HepG2 (cell line): ENCODE results near the gene ADAM29. TPM values are rescaled to one million over a fixed set of nuclear protein-coding genes. Genes with fewer than 3 reads are reported as not detected.

ENCODE experiments used
- ATAC-seq: fragments of 200-7000 bp; cut with Tn5 transposase; 3 replicates; pipeline ENCODE4 v1.9.1; 2020; ENCODE audit warnings: mild to moderate bottlenecking, moderate library complexity
- BruUV-seq: library from RNA; stranded (reverse); fragments of 400-500 nt; replicated peaks from 2 replicates; lab custom pipeline; 2021; lab: Mats Ljungman, UMichigan
- CTCF ChIA-PET: fragments of 300-600 bp; formaldehyde crosslinking; extraction: SDS; loops from one replicate; lab custom pipeline; 2021; ENCODE audit warnings: low total read pairs, inconsistent platforms, low intra/inter-chr PET ratio; lab: Yijun Ruan, JAX
- POLR2A ChIA-PET: fragments of 350-600 bp; sonication (Branson Sonifier 250); formaldehyde crosslinking; loops from one replicate; lab custom pipeline; 2020; ENCODE audit warnings: antibody characterized with exemption, inconsistent platforms; lab: Yijun Ruan, JAX
- DNase-seq: peaks from one replicate; pipeline ENCODE4 v3.0.0-alpha.2; 2015; ENCODE audit warnings: low spot score
- FAIRE-seq: peaks from 3 replicates; lab custom pipeline; 2011; peaks lifted over from hg19 to GRCh38; lab: Jason Lieb, UNC
- H2AFZ ChIP-seq: one replicate; pipeline ENCODE4 v1.6.1; 2011; ENCODE audit warnings: low read length, inconsistent platforms
- H3K27ac ChIP-seq: fragments of 300-600 bp; 3 replicates; pipeline ENCODE4 v1.8.0; 2011; ENCODE audit warnings: mixed run types, mild to moderate bottlenecking, mixed read lengths, low read length, inconsistent platforms; ENCODE audit not compliant: insufficient read depth; ENCODE audit errors: extremely low read length
- H3K27me3 ChIP-seq, 2 experiments: fragments of 200-600 bp in 1 of 2; 2 replicates in 1 of 2; 3 replicates in 1 of 2; pipeline versions ENCODE4 v1.6.0 to v1.8.0; 2011; ENCODE audit warnings: low read length in 2 of 2, mild to moderate bottlenecking in 2 of 2, moderate library complexity in 2 of 2, inconsistent platforms in 1 of 2; ENCODE audit not compliant: insufficient read depth in 2 of 2, control insufficient read depth in 1 of 2
- H3K36me3 ChIP-seq, 2 experiments: fragments of 200-600 bp in 1 of 2; replicated peaks in 1 of 2; 2 replicates in 1 of 2; 3 replicates in 1 of 2; pipeline versions ENCODE4 v1.5.1 to v1.8.0; 2011; ENCODE audit warnings: low read length in 2 of 2, inconsistent platforms in 1 of 2; ENCODE audit not compliant: insufficient read depth in 2 of 2, control insufficient read depth in 1 of 2
- H3K4me1 ChIP-seq: 2 replicates; pipeline ENCODE4 v1.5.1; 2012; ENCODE audit warnings: low read length, inconsistent platforms; ENCODE audit not compliant: insufficient read depth
- H3K4me2 ChIP-seq: 2 replicates; pipeline ENCODE4 v1.6.0; 2011; ENCODE audit warnings: low read depth, low read length, inconsistent platforms
- H3K4me3 ChIP-seq, 3 experiments: fragments of 200-600 bp in 1 of 3; sonication (generic), shearing (Covaris generic) in 1 of 3; replicated peaks in 1 of 3; 2 replicates each; pipeline ENCODE4 v1.5.1; 2011 to 2016; ENCODE audit warnings: low read length in 3 of 3, inconsistent platforms in 2 of 3, low read depth in 2 of 3, mild to moderate bottlenecking in 2 of 3, control low read depth in 1 of 3, mixed read lengths in 1 of 3; ENCODE audit not compliant: insufficient read depth in 1 of 3
- H3K79me2 ChIP-seq: one replicate; pipeline ENCODE4 v1.6.1; 2011; ENCODE audit warnings: low read length, inconsistent platforms; ENCODE audit not compliant: insufficient read depth
- H3K9ac ChIP-seq: 2 replicates; pipeline ENCODE4 v1.6.0; 2011; ENCODE audit warnings: mild to moderate bottlenecking, low read depth, low read length, inconsistent platforms; ENCODE audit not compliant: insufficient read depth
- H3K9me3 ChIP-seq: 2 replicates; pipeline ENCODE4 v1.5.1; 2012; ENCODE audit warnings: mild to moderate bottlenecking, low read length
- H4K20me1 ChIP-seq: 2 replicates; pipeline ENCODE4 v1.6.0; 2011; ENCODE audit warnings: inconsistent platforms, mild to moderate bottlenecking, low read length, moderate library complexity; ENCODE audit not compliant: insufficient read depth
- ELF4 ChIP-seq: sonication (generic); formaldehyde crosslinking; IDR thresholded peaks from 2 replicates; pipeline ENCODE4 v1.5.0; 2020; ENCODE audit warnings: missing genetic modification reagents, mild to moderate bottlenecking, moderate library complexity, borderline replicate concordance
- ELK4 ChIP-seq: sonication (generic); formaldehyde crosslinking; IDR thresholded peaks from 2 replicates; pipeline ENCODE4 v1.9.0; 2021; ENCODE audit warnings: missing genetic modification reagents, borderline replicate concordance
- HNF1B ChIP-seq: sonication (generic); formaldehyde crosslinking; IDR thresholded peaks from 2 replicates; pipeline ENCODE4 v1.5.1; 2020; ENCODE audit warnings: mild to moderate bottlenecking, moderate library complexity, missing genetic modification reagents
- IRF9 ChIP-seq: sonication (generic); formaldehyde crosslinking; IDR thresholded peaks from 2 replicates; pipeline ENCODE4 v1.8.0; 2022; ENCODE audit warnings: missing genetic modification reagents, mild to moderate bottlenecking, borderline replicate concordance
- PATZ1 ChIP-seq: sonication (generic); formaldehyde crosslinking; IDR thresholded peaks from 2 replicates; pipeline ENCODE4 v1.4.0; 2020; ENCODE audit warnings: missing genetic modification reagents
- TARDBP ChIP-seq: sonication (generic); formaldehyde crosslinking; IDR thresholded peaks from 2 replicates; pipeline ENCODE4 v1.8.0; 2022; ENCODE audit warnings: mild to moderate bottlenecking, missing genetic modification reagents
- TFDP1 ChIP-seq: IDR thresholded peaks from 2 replicates; pipeline ENCODE4 v1.6.1; 2016; ENCODE audit warnings: missing compliant biosample characterization, missing genetic modification reagents, borderline replicate concordance
- XBP1 ChIP-seq: sonication (generic); formaldehyde crosslinking; IDR thresholded peaks from 2 replicates; pipeline ENCODE4 v1.5.0; 2020; ENCODE audit warnings: missing genetic modification reagents
- ZNF83 ChIP-seq: sonication (generic); formaldehyde crosslinking; IDR thresholded peaks from 2 replicates; pipeline ENCODE4 v1.4.0; 2020; ENCODE audit warnings: missing genetic modification reagents, mild to moderate bottlenecking, borderline replicate concordance
- whole genome bisulfite sequencing: methylation state at CpG from one replicate; pipeline ENCODE4 v1.1.6; 2017; ENCODE audit warnings: low lambda C conversion rate; 5-methylcytosine and 5-hydroxymethylcytosine counted together
- in situ Hi-C: cut with HindIII; loops from 2 replicates; pipeline ENCODE4 v1.10.0; 2017; ENCODE audit warnings: low pct_unique_long_range_greater_than_20kb; ENCODE audit not compliant: extremely low pct_ligation_motif_present
- intact Hi-C: fragments of 100-400 bp; cut with micrococcal nuclease; formaldehyde crosslinking; loops from one replicate; pipeline ENCODE4 v1.10.0; 2022; ENCODE audit not compliant: unreplicated experiment
- polyA plus RNA-seq, 8 experiments: library from polyadenylated mRNA; depleted of rRNA in 3 of 8; stranded (reverse) in 7 of 8; unstranded in 1 of 8; fragments of >200 nt; fragmentation: Illumina TruSeq in 4 of 8; extraction: Trizol in 4 of 8; gene quantifications; 2 replicates each; pipeline versions ENCODE4 v1.2.1 to v1.2.3, GENCODE V29; 2011 to 2016; ENCODE audit warnings: low read depth in 4 of 8, missing spikeins in 1 of 8, mixed read lengths in 1 of 8; ENCODE audit not compliant: insufficient read depth in 1 of 8
- total RNA-seq, 5 experiments: library from RNA; depleted of rRNA; stranded (reverse); fragments of >200 nt; fragmentation: Illumina TruSeq; extraction: Trizol; gene quantifications; 2 replicates each; pipeline ENCODE4 v1.2.3, GENCODE V29; 2016; ENCODE audit warnings: low read depth in 1 of 5
- TF ChIP-seq, protein P1 (sequence below): sonication (generic); formaldehyde crosslinking; IDR thresholded peaks from 2 replicates; pipeline ENCODE4 v1.9.0; 2021; ENCODE audit warnings: mild to moderate bottlenecking, missing genetic modification reagents

The ADAM29 gene
- total and polyA plus RNA-seq, 2 of the 13 experiments (the other 11 are each of a cell fraction or from before 2014, with no cell fraction given): not detected

GRCh38 chr4:174910271-174910670 lies 7.9 kb upstream of the ADAM29 start:
- Histone ChIP-seq H3K27me3 (no peaks in the 10 kb centered on the region), H3K4me3 (no peak overlapping the region), H2AFZ (no peak overlapping the region), H3K79me2 (no peaks in the 10 kb centered on the region), H3K9ac (no peak overlapping the region), H3K27ac (no peak overlapping the region), H3K4me2 (no peak overlapping the region), H3K36me3 (no peaks in the 10 kb centered on the region), H3K9me3 (peaks cover 71% of the 10 kb centered on the region), H4K20me1 (no peaks in the 10 kb centered on the region), H3K4me1 (no peaks in the 10 kb centered on the region)
- intact Hi-C loops (no loop called here), in situ Hi-C loops (no loop called here)
- ATAC-seq (no peak), FAIRE-seq (no peak), DNase-seq (no peak)
- POLR2A ChIA-PET: no interaction called here
- no TSS peak for BruUV-seq
- CTCF ChIA-PET: no interaction called here
- 17% methylated on average over 1 of the region's 1 CpG for WGBS
- TF ChIP-seq IRF9 (no peak), HNF1B (no peak), ELF4 (no peak), PATZ1 (CRISPR knock-in tag) (no peak), TARDBP (CRISPR knock-in tag) (no peak), ZNF83 (CRISPR knock-in tag) (no peak), ELK4 (no peak), TFDP1 (CRISPR knock-in tag) (no peak), XBP1 (CRISPR knock-in tag) (no peak)
- TF ChIP-seq, protein P1, sequence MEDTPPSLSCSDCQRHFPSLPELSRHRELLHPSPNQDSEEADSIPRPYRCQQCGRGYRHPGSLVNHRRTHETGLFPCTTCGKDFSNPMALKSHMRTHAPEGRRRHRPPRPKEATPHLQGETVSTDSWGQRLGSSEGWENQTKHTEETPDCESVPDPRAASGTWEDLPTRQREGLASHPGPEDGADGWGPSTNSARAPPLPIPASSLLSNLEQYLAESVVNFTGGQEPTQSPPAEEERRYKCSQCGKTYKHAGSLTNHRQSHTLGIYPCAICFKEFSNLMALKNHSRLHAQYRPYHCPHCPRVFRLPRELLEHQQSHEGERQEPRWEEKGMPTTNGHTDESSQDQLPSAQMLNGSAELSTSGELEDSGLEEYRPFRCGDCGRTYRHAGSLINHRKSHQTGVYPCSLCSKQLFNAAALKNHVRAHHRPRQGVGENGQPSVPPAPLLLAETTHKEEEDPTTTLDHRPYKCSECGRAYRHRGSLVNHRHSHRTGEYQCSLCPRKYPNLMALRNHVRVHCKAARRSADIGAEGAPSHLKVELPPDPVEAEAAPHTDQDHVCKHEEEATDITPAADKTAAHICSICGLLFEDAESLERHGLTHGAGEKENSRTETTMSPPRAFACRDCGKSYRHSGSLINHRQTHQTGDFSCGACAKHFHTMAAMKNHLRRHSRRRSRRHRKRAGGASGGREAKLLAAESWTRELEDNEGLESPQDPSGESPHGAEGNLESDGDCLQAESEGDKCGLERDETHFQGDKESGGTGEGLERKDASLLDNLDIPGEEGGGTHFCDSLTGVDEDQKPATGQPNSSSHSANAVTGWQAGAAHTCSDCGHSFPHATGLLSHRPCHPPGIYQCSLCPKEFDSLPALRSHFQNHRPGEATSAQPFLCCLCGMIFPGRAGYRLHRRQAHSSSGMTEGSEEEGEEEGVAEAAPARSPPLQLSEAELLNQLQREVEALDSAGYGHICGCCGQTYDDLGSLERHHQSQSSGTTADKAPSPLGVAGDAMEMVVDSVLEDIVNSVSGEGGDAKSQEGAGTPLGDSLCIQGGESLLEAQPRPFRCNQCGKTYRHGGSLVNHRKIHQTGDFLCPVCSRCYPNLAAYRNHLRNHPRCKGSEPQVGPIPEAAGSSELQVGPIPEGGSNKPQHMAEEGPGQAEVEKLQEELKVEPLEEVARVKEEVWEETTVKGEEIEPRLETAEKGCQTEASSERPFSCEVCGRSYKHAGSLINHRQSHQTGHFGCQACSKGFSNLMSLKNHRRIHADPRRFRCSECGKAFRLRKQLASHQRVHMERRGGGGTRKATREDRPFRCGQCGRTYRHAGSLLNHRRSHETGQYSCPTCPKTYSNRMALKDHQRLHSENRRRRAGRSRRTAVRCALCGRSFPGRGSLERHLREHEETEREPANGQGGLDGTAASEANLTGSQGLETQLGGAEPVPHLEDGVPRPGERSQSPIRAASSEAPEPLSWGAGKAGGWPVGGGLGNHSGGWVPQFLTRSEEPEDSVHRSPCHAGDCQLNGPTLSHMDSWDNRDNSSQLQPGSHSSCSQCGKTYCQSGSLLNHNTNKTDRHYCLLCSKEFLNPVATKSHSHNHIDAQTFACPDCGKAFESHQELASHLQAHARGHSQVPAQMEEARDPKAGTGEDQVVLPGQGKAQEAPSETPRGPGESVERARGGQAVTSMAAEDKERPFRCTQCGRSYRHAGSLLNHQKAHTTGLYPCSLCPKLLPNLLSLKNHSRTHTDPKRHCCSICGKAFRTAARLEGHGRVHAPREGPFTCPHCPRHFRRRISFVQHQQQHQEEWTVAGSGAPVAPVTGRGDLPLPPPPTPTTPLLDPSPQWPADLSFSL (CRISPR knock-in tag): no peak
